Stimulated activated memory B cell treated with anti-CD40 and anti-IgM and Interleukin-4, amounts not matched to agents 10 μg/mL and 1 μg/mL and 100 μg/mL, for 72 hours (primary cell): ENCODE results near the gene ZNF654.
"Not testable (repeated sequence)": the region's sequence is repeated elsewhere in the genome, so short reads cannot be mapped to it uniquely, and the experiment has no call there.

Experiments used
- ATAC-seq: fragments of 150-1000 bp; cut with Tn5 transposase; 2 replicates; pipeline ENCODE4 v1.10.0; 2021
- H3K27ac Mint-ChIP-seq: one replicate; pipeline ENCODE4 v1.8.0; 2022; ENCODE audit warnings: mild to moderate bottlenecking, mixed read lengths
- H3K27me3 Mint-ChIP-seq: one replicate; pipeline ENCODE4 v1.8.0; 2022; ENCODE audit warnings: mixed read lengths
- H3K36me3 Mint-ChIP-seq: one replicate; pipeline ENCODE4 v1.8.0; 2022; ENCODE audit warnings: mixed read lengths
- H3K4me1 Mint-ChIP-seq: one replicate; pipeline ENCODE4 v1.8.0; 2022; ENCODE audit warnings: mixed read lengths
- H3K4me3 Mint-ChIP-seq: one replicate; pipeline ENCODE4 v1.8.0; 2022; ENCODE audit warnings: mild to moderate bottlenecking, moderate library complexity, mixed read lengths
- H3K9me3 Mint-ChIP-seq: one replicate; pipeline ENCODE4 v1.8.0; 2022; ENCODE audit warnings: mixed read lengths

Gene ZNF654

GRCh38 chr3:88058581-88059379, at the start of gene ZNF654, which contains the start of gene CGGBP1:
TSS of gene ZNF654 (plus strand) at chr3:88059255. CDS start at chr3:88059320, 65 bp downstream.
TSS of gene CGGBP1 (minus strand) at chr3:88059005. CDS start at chr3:88055976, 3,029 bp downstream.
- peak; percentile 98 for ATAC-seq
- Mint-ChIP-seq H3K27me3 (no peaks in the 10 kb centered on the region), H3K36me3 (peaks cover 16% of the 10 kb centered on the region), H3K4me3 (peak within 1 kb of the TSS; percentile 99), H3K4me1 (peaks cover 44% of the 10 kb centered on the region), H3K27ac (peak within 1 kb of the TSS; percentile 96), H3K9me3 (no peaks in the 10 kb centered on the region)

DNA sequence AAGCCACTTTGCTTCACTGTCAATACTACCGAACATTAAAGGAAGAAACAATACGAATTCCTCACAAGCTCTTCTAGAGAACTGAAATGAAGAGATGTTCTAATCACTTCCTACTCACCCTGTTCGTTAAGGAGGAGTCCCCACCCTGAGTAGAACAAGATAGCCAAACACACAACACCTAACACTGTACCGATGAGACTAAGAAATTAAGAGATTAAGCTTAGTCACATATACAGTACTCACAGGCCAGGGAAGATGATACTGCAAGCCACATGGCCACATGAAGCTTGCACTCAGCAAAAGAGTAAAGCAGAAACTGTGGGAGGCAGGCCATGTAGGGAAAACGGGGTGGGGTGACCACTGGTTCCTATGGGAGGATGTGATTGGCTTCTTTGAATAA, 48.2 kb upstream of the ZNF654 start:
- ATAC-seq = no peak
- no peak overlapping the region for H3K27ac Mint-ChIP-seq
- no peaks in the 10 kb centered on the region for H3K27me3 Mint-ChIP-seq
- H3K4me3 Mint-ChIP-seq = no peak overlapping the region
- peaks cover 13% of the 10 kb centered on the region for H3K4me1 Mint-ChIP-seq
- H3K36me3 Mint-ChIP-seq = no peaks in the 10 kb centered on the region
- H3K9me3 Mint-ChIP-seq = no peaks in the 10 kb centered on the region

GRCh38 chr3:88013592-88013991, 45.5 kb upstream of the ZNF654 start:
- H3K4me1 Mint-ChIP-seq = peaks cover 8% of the 10 kb centered on the region
- H3K9me3 Mint-ChIP-seq = no peaks in the 10 kb centered on the region
- peaks cover 23% of the 10 kb centered on the region for H3K27me3 Mint-ChIP-seq
- no peak for ATAC-seq
- no peaks in the 10 kb centered on the region for H3K36me3 Mint-ChIP-seq
- H3K4me3 Mint-ChIP-seq = no peak overlapping the region
- no peak overlapping the region for H3K27ac Mint-ChIP-seq

- H3K36me3 Mint-ChIP-seq, H3K9me3 Mint-ChIP-seq, H3K4me3 Mint-ChIP-seq, H3K27ac Mint-ChIP-seq, ATAC-seq, H3K4me1 Mint-ChIP-seq: not testable (repeated sequence)
- H3K27me3 Mint-ChIP-seq = peaks cover 23% of the 10 kb centered on the region
These were observed 43.4 kb upstream of the ZNF654 start for GRCh38 chr3:88015656-88016055.

DNA sequence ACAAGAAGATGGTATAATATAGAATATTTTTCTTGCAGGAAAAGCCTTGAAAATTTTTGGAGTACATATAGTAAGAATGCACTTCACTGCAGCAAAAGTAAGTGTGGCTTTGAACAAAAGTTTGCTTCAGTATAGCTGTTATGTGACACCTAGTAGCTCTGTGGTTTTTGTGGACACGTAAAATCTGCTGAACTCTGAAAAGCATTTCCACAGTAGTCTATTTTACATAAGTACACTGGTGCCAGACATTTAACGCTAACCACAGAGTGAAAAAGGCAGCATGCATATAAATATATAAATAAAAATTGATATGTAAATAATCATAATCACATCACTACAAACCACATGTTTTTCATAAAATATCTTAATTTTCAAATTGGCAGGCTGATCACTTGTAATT, 40.0 kb upstream of the ZNF654 start:
- Mint-ChIP-seq H3K9me3 (no peaks in the 10 kb centered on the region), H3K36me3 (no peaks in the 10 kb centered on the region), H3K27me3 (peaks cover 23% of the 10 kb centered on the region), H3K4me3 (no peak overlapping the region), H3K4me1 (no peaks in the 10 kb centered on the region), H3K27ac (no peak overlapping the region)
- ATAC-seq = no peak

DNA sequence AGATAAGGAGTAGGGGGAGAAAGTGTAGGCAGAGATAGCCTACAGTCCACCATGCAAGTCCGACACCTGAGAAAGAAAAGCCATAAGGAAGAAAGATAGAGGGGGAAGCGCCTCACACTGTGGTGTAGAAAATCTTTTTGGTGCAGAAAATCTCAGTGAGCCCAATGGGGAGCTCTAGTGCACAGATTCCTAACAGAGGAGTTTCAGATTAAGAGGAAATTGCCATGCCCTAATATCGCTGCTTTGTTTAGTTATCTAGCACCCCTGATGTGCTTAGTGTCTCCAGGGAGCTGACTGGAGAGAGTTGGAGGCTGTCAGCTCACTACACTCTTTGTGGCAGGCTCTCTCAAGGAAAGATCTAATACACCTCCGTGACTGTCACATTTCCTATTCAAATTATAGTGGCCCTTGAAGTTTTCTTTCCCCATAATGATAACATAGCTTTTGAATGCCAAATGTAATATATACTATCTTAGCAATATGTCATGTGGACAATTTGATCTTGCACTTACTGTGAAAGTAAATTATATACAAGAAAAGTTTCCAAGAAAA, 34.0 kb upstream of the ZNF654 start:
- H3K9me3 Mint-ChIP-seq = peaks cover 4% of the 10 kb centered on the region
- H3K4me3 Mint-ChIP-seq = no peak overlapping the region
- H3K27ac Mint-ChIP-seq = no peak overlapping the region
- peaks cover 9% of the 10 kb centered on the region for H3K4me1 Mint-ChIP-seq
- no peaks in the 10 kb centered on the region for H3K36me3 Mint-ChIP-seq
- H3K27me3 Mint-ChIP-seq = no peaks in the 10 kb centered on the region
- no peak for ATAC-seq

- Mint-ChIP-seq H3K36me3 (no peaks in the 10 kb centered on the region), H3K9me3 (peaks cover 4% of the 10 kb centered on the region), H3K4me1 (peaks cover 30% of the 10 kb centered on the region), H3K27ac (no peak overlapping the region), H3K4me3 (no peak overlapping the region), H3K27me3 (no peaks in the 10 kb centered on the region)
- ATAC-seq = no peak
These were observed 30.2 kb upstream of the ZNF654 start for GRCh38 chr3:88028876-88029275.

DNA sequence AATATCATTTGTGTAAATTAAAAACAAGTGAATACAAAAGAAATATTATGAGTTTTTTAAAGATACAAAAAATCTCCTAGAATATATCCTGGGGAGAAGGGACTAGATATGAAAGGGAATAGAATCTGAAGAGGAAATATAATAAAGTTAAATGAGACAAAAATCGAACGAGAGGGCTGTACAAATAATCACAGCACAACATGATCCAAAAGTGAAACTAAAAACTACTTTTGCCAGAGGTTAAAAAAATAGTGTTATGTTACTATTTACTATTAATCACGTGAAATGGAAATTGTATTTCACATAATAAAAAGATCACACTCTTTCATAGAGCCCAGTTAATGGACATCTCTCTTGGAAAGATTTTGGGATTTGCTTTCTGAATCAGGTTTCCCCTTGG, 28.8 kb upstream of the ZNF654 start:
- H3K4me3 Mint-ChIP-seq = no peak overlapping the region
- no peaks in the 10 kb centered on the region for H3K27me3 Mint-ChIP-seq
- peaks cover 4% of the 10 kb centered on the region for H3K9me3 Mint-ChIP-seq
- ATAC-seq = no peak
- no peaks in the 10 kb centered on the region for H3K36me3 Mint-ChIP-seq
- H3K27ac Mint-ChIP-seq = peak overlapping the region; percentile 10
- H3K4me1 Mint-ChIP-seq = peaks cover 30% of the 10 kb centered on the region

DNA sequence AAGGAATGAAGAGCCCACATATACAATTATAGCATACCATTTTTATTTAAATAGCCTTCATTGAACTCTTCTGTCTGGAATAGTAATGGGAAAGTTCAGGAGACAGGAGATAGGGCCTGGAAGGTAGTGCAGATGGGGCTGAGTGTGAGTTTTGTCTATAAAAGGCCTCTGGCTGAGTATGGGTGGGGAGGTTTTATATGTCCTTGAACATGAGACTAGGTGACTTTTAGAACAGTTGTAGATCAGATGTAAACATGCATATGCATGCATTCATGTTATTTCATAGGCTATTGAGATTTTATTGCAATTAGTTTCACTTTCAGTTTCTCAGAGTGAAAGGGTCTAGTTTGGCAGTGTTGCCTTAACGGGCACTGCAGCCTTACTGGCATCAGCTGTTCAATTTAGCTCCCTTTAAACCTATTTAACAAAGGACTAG, 27.4 kb upstream of the ZNF654 start:
- no peaks in the 10 kb centered on the region for H3K9me3 Mint-ChIP-seq
- H3K4me3 Mint-ChIP-seq = peak overlapping the region; percentile 71
- peaks cover 30% of the 10 kb centered on the region for H3K4me1 Mint-ChIP-seq
- peak overlapping the region; percentile 93 for H3K27ac Mint-ChIP-seq
- peak; percentile 61 for ATAC-seq
- no peaks in the 10 kb centered on the region for H3K27me3 Mint-ChIP-seq
- no peaks in the 10 kb centered on the region for H3K36me3 Mint-ChIP-seq

DNA sequence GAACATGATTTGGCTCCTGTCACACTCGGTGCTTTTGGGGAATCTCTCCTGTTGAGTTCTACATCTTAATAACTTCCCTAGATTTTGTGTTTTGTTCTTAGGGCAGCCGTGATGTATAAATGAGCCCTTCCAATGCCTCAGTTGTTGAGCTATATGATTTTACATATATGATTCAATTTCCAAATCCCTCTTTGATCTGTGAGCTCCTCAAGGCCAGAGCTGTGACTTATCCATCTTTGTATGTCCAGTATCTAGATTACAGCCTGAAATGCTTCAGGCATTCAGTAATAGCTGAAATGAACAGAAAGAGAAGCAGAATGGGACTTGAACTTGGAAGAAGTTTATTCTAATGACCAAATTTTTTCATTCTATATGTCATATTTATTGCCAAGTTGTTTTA, 26.8 kb upstream of the ZNF654 start:
- Mint-ChIP-seq H3K9me3 (no peaks in the 10 kb centered on the region), H3K36me3 (no peaks in the 10 kb centered on the region), H3K4me3 (peak overlapping the region; percentile 71), H3K27me3 (no peaks in the 10 kb centered on the region), H3K27ac (peak overlapping the region; percentile 93), H3K4me1 (peaks cover 30% of the 10 kb centered on the region)
- no peak for ATAC-seq

GRCh38 chr3:88033079-88033478, 26.0 kb upstream of the ZNF654 start:
- no peak for ATAC-seq
- no peak overlapping the region for H3K4me3 Mint-ChIP-seq
- no peaks in the 10 kb centered on the region for H3K27me3 Mint-ChIP-seq
- no peaks in the 10 kb centered on the region for H3K9me3 Mint-ChIP-seq
- H3K36me3 Mint-ChIP-seq = no peaks in the 10 kb centered on the region
- peaks cover 30% of the 10 kb centered on the region for H3K4me1 Mint-ChIP-seq
- peak overlapping the region; percentile 93 for H3K27ac Mint-ChIP-seq

DNA sequence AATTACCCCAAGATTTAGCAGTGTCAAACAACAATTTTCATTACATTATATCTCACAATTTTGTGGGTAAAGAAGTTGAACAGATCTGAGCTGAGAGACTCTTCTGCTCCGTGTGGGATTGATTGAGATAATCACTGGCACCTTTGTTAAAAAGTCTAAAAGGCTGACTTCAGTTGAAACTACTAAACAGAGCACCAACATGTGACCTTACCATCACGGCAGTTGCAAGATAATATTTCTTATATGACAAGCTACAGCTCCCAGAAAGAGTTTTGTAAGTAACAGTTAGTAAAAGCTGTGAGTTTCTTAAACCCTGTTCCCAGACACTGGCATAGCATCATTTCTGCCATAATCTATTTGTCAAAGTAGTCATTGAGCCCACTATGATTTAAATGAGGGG, 25.2 kb upstream of the ZNF654 start:
- no peak overlapping the region for H3K4me3 Mint-ChIP-seq
- H3K27ac Mint-ChIP-seq = no peak overlapping the region
- no peaks in the 10 kb centered on the region for H3K9me3 Mint-ChIP-seq
- H3K36me3 Mint-ChIP-seq = no peaks in the 10 kb centered on the region
- no peak for ATAC-seq
- H3K4me1 Mint-ChIP-seq = peaks cover 30% of the 10 kb centered on the region
- H3K27me3 Mint-ChIP-seq = no peaks in the 10 kb centered on the region

DNA sequence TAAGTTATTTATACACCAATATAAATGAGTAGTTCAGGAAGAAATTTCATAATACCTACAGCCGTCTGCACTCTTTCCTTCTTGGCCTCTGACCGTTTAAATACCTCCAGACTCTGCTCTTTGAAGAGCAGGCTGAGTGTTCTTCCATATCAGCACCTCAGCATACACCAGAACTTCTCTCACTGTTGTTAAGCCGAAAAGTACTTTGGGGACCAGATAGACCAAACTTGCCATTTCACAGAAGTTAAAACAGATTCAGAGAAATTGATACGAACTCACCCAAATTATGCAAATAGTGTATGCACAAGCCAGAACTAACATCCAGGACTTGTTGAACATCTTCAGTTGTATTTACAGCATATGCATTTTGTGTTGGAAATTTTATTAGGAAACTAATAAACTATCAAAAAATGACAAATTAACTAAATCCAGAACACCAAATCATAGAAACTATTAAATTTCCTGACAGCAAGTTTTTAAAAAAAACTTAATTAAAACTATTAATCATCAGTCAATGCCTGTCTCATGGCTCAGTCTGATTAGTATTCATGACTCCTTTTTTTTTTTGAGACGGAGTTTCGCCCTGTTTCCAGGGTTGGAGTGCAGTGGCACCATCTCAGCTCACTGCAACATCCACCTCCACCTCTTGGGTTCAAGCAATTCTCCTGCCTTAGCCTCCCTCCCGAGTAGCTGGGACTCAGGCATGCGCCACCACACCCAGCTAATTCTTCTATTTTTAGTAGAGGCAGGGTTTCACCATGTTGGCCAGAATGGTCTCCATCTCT, 24.4 kb upstream of the ZNF654 start:
- Mint-ChIP-seq H3K36me3 (no peaks in the 10 kb centered on the region), H3K27ac (no peak overlapping the region), H3K9me3 (no peaks in the 10 kb centered on the region), H3K27me3 (no peaks in the 10 kb centered on the region), H3K4me3 (no peak overlapping the region), H3K4me1 (peaks cover 25% of the 10 kb centered on the region)
- ATAC-seq = no peak

DNA sequence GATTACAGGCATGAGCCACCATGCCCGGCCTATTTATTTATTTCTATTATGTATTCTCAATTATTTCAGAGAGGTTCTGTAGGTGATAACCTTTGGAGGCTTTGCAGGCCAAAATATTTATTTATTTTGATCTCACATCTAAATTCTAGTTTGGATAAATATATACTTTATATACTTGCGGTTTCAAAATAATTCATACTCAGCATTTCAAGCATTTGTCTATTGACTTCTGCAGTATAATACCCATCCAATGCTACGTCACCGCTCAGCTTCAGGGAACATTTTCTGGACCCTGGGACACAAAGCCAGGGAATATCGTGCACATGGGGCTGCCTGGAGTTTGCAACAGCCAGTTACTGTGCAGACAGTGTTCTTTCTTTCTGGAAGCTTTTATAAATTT, 22.8 kb upstream of the ZNF654 start:
- ATAC-seq = no peak
- Mint-ChIP-seq H3K9me3 (no peaks in the 10 kb centered on the region), H3K4me1 (peaks cover 20% of the 10 kb centered on the region), H3K27me3 (no peaks in the 10 kb centered on the region), H3K36me3 (no peaks in the 10 kb centered on the region), H3K4me3 (no peak overlapping the region), H3K27ac (no peak overlapping the region)

- H3K9me3 Mint-ChIP-seq = no peaks in the 10 kb centered on the region
- no peaks in the 10 kb centered on the region for H3K4me1 Mint-ChIP-seq
- no peak for ATAC-seq
- no peak overlapping the region for H3K4me3 Mint-ChIP-seq
- H3K36me3 Mint-ChIP-seq = no peaks in the 10 kb centered on the region
- H3K27me3 Mint-ChIP-seq = no peaks in the 10 kb centered on the region
- no peak overlapping the region for H3K27ac Mint-ChIP-seq
These were observed 20.5 kb upstream of the ZNF654 start for GRCh38 chr3:88038566-88038965.
